Measurements from ENCODE around the gene AUTS2. TPM values are rescaled to one million over a fixed set of nuclear protein-coding genes. Genes with fewer than 3 reads are reported as not detected.

AUTS2 gene
- total and polyA plus RNA-seq, 10 of the 15 experiments (the other 5 are each of a cell fraction or from before 2014, with no cell fraction given) = 6.4 to 55.6 (median 21.6) TPM

DNA sequence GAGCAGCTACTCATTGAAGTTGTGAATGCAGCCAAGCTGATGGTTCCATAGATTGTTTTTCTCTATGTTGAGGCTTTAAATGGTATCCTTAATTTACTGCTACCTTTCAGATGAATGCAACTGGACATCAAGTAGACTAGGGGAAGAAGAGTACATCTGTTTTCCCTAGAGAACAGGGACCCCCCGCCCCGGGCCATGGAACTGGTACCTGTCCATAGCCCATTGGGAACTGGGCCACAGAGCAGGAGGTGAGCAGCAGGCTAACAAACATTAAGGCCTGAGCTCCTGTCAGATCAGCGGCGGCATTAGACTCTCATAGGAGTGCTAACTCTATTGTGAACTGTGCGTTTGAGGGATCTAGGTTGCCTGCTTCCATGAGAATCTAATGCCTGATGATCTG, 391.3 kb downstream of the AUTS2 start:
- Histone ChIP-seq H3K4me2 (ENCODE audit: control insufficient read depth, insufficient read depth) (no peak overlapping the region), H3K9ac (ENCODE audit: control insufficient read depth, insufficient read depth, low read length) (no peak overlapping the region), H4K20me1 (ENCODE audit: control insufficient read depth, insufficient read depth) (no peaks in the 10 kb centered on the region), H3K4me3 (no peak overlapping the region), H3K27ac (ENCODE audit: control insufficient read depth, insufficient read depth) (no peak overlapping the region), H3K27me3 (replicated peaks in 1 of 2; ENCODE audit: control insufficient read depth in 2 of 2, insufficient read depth in 2 of 2, low read length in 1 of 2) (no peaks in the 10 kb centered on the region), H3K36me3 (ENCODE audit: control insufficient read depth in 2 of 2, insufficient read depth in 2 of 2, low read length in 1 of 2) (no peaks in the 10 kb centered on the region; a peak in 1 of 4 replicates), H3K4me1 (ENCODE audit: control insufficient read depth, insufficient read depth, low read length) (peaks cover 7% of the 10 kb centered on the region), H3K9me3 (replicated peaks; ENCODE audit: control insufficient read depth, insufficient read depth, low read length) (no peaks in the 10 kb centered on the region), H3K79me2 (ENCODE audit: control insufficient read depth, insufficient read depth, low read length) (no peaks in the 10 kb centered on the region; the same call in 1 of the 2 replicates), H2AFZ (ENCODE audit: control insufficient read depth, low read depth, low read length) (no peak overlapping the region)
- no TSS peak for BruUV-seq (replicated peaks)
- CTCF ChIA-PET = interaction anchor here (1.3 kb wide), 1 partner anchor 19 kb away, joined by 3 read pairs; no protein-coding TSS in a partner anchor
- RAD21 ChIA-PET (ENCODE audit: unreplicated experiment) = no interaction called here
- SMC1A ChIA-PET (ENCODE audit: uncharacterized antibody, unreplicated experiment) = interaction anchor here (1.3 to 1.7 kb wide), 2 partner anchors 17 to 26 kb away, joined by 3 to 4 read pairs; no protein-coding TSS in a partner anchor
- no peak for ATAC-seq
- intact Hi-C loops (cut with micrococcal nuclease; ENCODE audit: unreplicated experiment) = no loop called here
- in situ Hi-C loops (cut with MboI) = no loop called here
- TF ChIP-seq IKZF1 (conservative IDR thresholded peaks at IDR 0.05) (no peak), RAD51 (IDR thresholded peaks at IDR 0.05) (no peak)
- TF ChIP-seq, protein P1, sequence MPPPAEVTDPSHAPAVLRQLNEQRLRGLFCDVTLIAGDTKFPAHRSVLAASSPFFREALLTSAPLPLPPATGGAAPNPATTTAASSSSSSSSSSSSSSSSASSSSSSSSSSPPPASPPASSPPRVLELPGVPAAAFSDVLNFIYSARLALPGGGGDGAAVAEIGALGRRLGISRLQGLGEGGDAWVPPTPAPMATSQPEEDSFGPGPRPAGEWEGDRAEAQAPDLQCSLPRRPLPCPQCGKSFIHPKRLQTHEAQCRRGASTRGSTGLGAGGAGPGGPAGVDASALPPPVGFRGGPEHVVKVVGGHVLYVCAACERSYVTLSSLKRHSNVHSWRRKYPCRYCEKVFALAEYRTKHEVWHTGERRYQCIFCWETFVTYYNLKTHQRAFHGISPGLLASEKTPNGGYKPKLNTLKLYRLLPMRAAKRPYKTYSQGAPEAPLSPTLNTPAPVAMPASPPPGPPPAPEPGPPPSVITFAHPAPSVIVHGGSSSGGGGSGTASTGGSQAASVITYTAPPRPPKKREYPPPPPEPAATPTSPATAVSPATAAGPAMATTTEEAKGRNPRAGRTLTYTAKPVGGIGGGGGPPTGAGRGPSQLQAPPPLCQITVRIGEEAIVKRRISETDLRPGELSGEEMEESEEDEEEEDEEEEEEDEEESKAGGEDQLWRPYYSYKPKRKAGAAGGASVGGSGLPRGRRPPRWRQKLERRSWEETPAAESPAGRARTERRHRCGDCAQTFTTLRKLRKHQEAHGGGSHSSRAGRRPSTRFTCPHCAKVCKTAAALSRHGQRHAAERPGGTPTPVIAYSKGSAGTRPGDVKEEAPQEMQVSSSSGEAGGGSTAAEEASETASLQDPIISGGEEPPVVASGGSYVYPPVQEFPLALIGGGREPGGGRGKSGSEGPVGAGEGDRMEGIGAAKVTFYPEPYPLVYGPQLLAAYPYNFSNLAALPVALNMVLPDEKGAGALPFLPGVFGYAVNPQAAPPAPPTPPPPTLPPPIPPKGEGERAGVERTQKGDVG (CRISPR knock-in tag; IDR thresholded peaks at IDR 0.05) = no peak
- no peak for DNase-seq (ENCODE audit: low read depth, low spot score)
- WGBS (ENCODE audit: insufficient coverage, insufficient replicate concordance, low lambda C conversion rate, missing lambda C conversion rate) = 23% methylated on average over 5 of the region's 5 CpGs
- no peak for FAIRE-seq
- POLR2A ChIA-PET = no interaction called here

DNA sequence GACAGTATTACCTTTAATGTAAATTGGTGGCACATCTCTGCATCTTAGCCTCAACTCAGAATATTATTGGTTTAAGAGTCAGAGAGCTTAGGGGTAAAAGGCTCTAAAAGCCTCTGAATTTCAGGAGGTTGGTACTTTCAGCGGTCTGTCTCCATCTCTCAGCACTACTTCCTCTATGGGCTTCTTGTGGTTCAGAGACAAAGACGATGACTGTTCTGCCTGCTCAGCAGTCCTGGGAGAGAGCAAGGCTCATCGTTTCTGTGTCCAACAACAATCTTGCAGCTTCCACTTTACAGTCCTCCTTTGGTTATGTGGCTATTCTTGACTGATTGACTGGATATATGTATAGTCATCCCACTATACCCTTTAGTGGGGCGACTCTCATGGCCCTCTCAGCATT, 394.7 kb downstream of the AUTS2 start:
- H3K27me3 ChIP-seq (replicated peaks in 1 of 2; ENCODE audit: control insufficient read depth in 2 of 2, insufficient read depth in 2 of 2, low read length in 1 of 2) = no peaks in the 10 kb centered on the region
- intact Hi-C loops (cut with micrococcal nuclease; ENCODE audit: unreplicated experiment) (no loop called here), in situ Hi-C loops (cut with MboI) (no loop called here)
- peaks cover 7% of the 10 kb centered on the region for H3K4me1 ChIP-seq (ENCODE audit: control insufficient read depth, insufficient read depth, low read length)
- H3K36me3 ChIP-seq (ENCODE audit: control insufficient read depth in 2 of 2, insufficient read depth in 2 of 2, low read length in 1 of 2) = no peaks in the 10 kb centered on the region; a peak in 1 of 4 replicates
- CTCF ChIA-PET = interaction anchor here (0.5 kb wide), 1 partner anchor 674 kb away, joined by 3 read pairs; no protein-coding TSS in a partner anchor
- no peaks in the 10 kb centered on the region for H3K9me3 ChIP-seq (replicated peaks; ENCODE audit: control insufficient read depth, insufficient read depth, low read length)
- H3K79me2 ChIP-seq (ENCODE audit: control insufficient read depth, insufficient read depth, low read length) = no peaks in the 10 kb centered on the region; the same call in 1 of the 2 replicates
- H4K20me1 ChIP-seq (ENCODE audit: control insufficient read depth, insufficient read depth) = no peaks in the 10 kb centered on the region
- 19% methylated on average over 4 of the region's 4 CpGs for WGBS (ENCODE audit: insufficient coverage, insufficient replicate concordance, low lambda C conversion rate, missing lambda C conversion rate)
- TF ChIP-seq SIX5 (IDR thresholded peaks at IDR 0.05; ENCODE audit: low read depth, low read length, severe bottlenecking) (no peak), RUNX3 (IDR thresholded peaks at IDR 0.05; ENCODE audit: low read length) (peak; percentile 41; the same call in 1 of the 2 replicates), TCF3 (IDR thresholded peaks at IDR 0.05; ENCODE audit: borderline replicate concordance, insufficient read depth, low read depth, low read length) (no peak)
- no peak overlapping the region for H2AFZ ChIP-seq (ENCODE audit: control insufficient read depth, low read depth, low read length)
- RAD21 ChIA-PET (ENCODE audit: unreplicated experiment) = no interaction called here
- BruUV-seq (replicated peaks) = no TSS peak
- ATAC-seq = peak; percentile 88
- SMC1A ChIA-PET (ENCODE audit: uncharacterized antibody, unreplicated experiment) = interaction anchor here (0.9 to 1.5 kb wide), 2 partner anchors 13 to 14 kb away, joined by 4 to 5 read pairs; no protein-coding TSS in a partner anchor
- DNase-seq (ENCODE audit: low read depth, low spot score) = no peak
- POLR2A ChIA-PET = interaction anchor here (0.6 kb wide), 1 partner anchor 96 kb away, joined by 3 read pairs; no protein-coding TSS in a partner anchor
- no peak overlapping the region for H3K9ac ChIP-seq (ENCODE audit: control insufficient read depth, insufficient read depth, low read length)
- H3K4me3 ChIP-seq = no peak overlapping the region
- H3K4me2 ChIP-seq (ENCODE audit: control insufficient read depth, insufficient read depth) = no peak overlapping the region
- no peak for FAIRE-seq
- H3K27ac ChIP-seq (ENCODE audit: control insufficient read depth, insufficient read depth) = no peak overlapping the region

Data from GM12878 (cell line).